ENCODE measurements around the gene TRIM25.

- no peak for TF ChIP-seq CTCF (IDR thresholded peaks at IDR 0.05)
- TF ChIP-seq POLR2A (IDR thresholded peaks at IDR 0.05) = no peak
Measured at GRCh38 chr17:56912105-56912999, 1.5 kb downstream of the TRIM25 start.
